22Rv1 (cell line): Measurements from ENCODE around the gene EFCAB10.

Experiments used
- H3K27ac ChIP-seq: fragments of 450-650 bp; 2 replicates; pipeline ENCODE4 v1.5.1; 2017
- ZFX ChIP-seq: fragments of 450-650 bp; IDR thresholded peaks from 2 replicates; pipeline ENCODE4 v1.6.1; 2017; ENCODE audit warnings: antibody characterized with exemption, borderline replicate concordance
- TF ChIP-seq, protein P1 (sequence below): fragments of 450-650 bp; IDR thresholded peaks from 2 replicates; pipeline ENCODE4 v1.5.1; 2017; ENCODE audit warnings: mild to moderate bottlenecking

The EFCAB10 gene

DNA sequence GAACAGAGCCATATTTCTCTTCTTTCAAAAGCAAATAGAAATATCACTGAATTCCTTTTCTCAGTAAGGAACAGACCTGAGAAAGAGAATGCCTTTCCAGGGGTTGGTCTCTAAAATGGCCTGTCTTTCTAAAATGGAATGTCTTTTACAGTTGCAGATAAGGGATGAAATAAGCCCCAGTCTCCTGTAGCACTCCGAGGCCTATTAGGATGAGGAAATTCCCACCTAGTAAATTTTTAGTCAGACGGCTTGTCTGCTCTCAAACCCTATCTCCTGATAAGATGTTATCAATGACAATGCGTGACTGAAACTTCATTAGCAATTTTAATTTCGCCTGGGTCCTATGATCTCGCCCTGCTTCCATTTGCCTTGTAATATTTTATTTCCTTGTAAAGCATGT is 2.9 kb upstream of the EFCAB10 start:
- no peak overlapping the region for H3K27ac ChIP-seq
- TF ChIP-seq, protein P1, sequence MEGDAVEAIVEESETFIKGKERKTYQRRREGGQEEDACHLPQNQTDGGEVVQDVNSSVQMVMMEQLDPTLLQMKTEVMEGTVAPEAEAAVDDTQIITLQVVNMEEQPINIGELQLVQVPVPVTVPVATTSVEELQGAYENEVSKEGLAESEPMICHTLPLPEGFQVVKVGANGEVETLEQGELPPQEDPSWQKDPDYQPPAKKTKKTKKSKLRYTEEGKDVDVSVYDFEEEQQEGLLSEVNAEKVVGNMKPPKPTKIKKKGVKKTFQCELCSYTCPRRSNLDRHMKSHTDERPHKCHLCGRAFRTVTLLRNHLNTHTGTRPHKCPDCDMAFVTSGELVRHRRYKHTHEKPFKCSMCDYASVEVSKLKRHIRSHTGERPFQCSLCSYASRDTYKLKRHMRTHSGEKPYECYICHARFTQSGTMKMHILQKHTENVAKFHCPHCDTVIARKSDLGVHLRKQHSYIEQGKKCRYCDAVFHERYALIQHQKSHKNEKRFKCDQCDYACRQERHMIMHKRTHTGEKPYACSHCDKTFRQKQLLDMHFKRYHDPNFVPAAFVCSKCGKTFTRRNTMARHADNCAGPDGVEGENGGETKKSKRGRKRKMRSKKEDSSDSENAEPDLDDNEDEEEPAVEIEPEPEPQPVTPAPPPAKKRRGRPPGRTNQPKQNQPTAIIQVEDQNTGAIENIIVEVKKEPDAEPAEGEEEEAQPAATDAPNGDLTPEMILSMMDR, result no peak
- TF ChIP-seq ZFX, result no peak

DNA sequence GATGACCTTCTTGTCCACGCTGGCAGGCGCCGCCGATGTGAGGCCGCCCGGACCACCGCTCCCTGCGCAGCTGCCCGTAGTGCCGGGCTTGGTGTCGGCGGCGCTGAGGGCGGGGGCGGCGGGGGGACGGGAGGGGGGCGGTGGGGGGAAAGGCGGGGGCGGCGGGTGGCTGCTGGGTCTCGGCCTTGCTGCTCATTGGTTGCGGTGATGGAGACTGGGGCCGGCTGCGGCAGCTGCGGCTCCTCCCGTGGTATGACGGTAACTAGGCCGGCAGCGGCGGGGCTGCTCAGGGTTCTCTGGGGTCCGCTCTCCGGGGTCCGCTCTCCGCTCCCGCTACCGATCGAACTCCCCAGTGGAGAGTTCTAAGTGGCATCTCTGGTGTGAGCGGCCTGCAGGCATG is 1.8 kb upstream of the EFCAB10 start:
- no peak for TF ChIP-seq ZFX
- TF ChIP-seq, protein P1, result no peak
- no peak overlapping the region for H3K27ac ChIP-seq

DNA sequence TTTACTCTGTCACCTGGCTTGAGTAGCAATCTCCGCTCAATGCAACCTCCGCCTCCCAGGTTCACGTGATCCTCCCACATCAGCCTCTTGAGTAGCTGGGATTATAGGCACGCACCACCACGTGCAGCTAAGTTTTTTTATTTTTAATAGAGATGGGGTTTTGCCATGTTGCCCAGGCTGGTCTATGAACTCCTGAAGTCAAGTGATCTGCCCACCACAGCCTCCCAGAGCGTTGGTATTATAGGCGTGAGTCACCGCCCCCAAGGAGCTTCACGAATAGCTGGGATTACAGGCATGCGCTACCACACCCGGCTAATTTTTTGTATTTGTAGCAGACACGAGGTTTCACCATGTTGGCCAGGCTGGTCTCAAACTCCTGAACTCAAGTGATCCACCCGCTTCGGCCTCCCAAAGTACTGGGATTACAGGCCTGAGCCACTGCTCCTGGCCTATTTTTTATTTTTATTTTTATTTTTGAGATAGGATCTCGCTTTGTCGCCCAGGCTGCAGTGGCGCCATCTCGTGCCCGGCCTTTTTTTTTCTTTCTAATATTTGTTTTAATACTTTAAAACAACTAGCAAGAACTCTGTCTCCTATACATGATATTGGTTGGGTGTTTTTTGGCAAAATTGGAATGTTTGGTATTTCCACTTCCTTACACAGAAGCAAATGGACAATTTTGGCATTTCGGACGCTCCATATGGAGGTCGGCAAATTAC is 1.1 kb downstream of the EFCAB10 start:
- TF ChIP-seq, protein P1, result peak; percentile 85
- no peak for TF ChIP-seq ZFX
- H3K27ac ChIP-seq, result peak overlapping the region; percentile 54

DNA sequence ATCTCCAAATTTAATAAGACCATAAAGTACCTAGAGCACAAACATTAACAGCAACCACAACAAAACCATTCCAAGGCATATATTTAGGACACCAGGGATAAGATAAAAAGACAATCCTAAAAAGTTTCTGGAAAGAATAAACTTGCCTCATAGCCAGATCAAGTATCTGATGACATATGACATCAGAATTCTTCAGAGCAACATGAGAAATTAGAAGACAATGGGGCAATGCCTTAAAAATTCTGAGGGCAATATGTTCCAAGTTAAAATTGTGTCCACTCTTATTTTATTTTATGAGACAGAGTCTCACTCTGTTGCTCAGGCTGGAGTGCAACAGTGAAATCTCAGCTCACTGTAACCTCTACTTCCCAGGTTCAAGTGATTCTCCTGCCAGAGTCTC is 2.8 kb downstream of the EFCAB10 start:
- TF ChIP-seq, protein P1, result no peak
- TF ChIP-seq ZFX, result no peak
- no peak overlapping the region for H3K27ac ChIP-seq

DNA sequence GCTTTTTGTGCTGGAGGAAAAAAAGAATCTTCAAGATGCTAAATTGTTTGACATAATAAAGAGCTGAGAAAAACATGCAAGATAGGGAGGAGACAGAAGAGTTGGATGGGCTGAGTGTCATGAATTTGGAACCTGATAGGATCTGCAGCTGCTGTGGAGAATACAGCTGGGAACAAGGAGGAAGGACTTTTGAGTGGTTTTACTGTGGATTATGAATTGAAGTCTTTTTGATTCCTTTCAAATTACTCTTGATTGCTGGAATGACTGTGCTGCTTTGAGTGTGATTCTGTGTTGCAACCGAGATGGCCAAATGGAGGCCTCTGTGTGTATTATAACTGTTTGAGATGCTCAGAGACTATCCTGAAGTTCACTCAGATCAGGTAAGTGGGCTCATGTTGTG is 4.0 kb downstream of the EFCAB10 start:
- H3K27ac ChIP-seq, result no peak overlapping the region
- TF ChIP-seq ZFX, result no peak
- TF ChIP-seq, protein P1, result no peak

DNA sequence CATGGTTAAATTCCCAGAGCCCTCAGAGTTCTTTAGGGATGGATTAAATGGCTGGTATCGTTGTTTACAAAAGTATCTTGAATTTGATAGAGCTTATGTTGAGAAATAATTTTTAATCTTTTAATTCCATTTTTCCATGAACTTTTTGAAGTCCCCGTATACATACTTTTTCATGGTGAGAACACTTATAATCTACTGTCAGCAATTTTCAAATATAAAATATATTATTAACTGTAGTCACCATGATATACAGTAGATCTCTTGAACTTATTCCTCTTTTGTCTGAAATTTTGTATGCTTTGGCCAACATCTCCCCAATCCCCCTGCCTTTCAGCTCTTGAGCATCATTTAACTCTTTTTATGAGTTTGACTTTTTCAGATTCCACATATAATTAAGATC is 9.4 kb downstream of the EFCAB10 start:
- no peak for TF ChIP-seq ZFX
- TF ChIP-seq, protein P1, result no peak
- H3K27ac ChIP-seq, result no peak overlapping the region

DNA sequence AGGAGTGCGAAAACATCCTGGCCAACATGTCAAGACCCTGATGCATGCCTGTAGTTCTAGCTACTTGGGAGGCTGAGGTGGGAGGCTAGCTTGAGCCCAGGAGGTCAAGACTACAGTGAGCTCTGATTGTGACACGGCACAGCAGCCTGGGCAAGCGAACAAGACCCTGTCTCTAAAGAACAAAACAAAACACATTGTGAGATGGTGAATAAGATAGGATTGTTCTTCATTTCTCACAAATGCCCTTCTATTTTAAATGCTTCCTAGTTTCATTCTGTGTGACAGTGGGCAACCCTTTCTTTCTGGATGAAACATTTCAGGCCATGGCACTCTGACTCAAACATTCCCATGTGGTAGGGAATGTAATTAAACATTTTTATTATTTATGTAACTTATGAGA is 13.5 kb downstream of the EFCAB10 start:
- no peak overlapping the region for H3K27ac ChIP-seq
- TF ChIP-seq, protein P1, result no peak
- no peak for TF ChIP-seq ZFX
